HUES6 (cell line): Measurements from ENCODE around the gene MYH7.

Experiments used
- H3K27ac ChIP-seq: 2 replicates; pipeline ENCODE4 v1.7.0; 2013; ENCODE audit warnings: low read depth, mild to moderate bottlenecking, low read length, inconsistent platforms
- H3K27me3 ChIP-seq: 2 replicates; pipeline ENCODE4 v1.6.1; 2013; ENCODE audit warnings: low read length; ENCODE audit not compliant: control insufficient read depth, insufficient read depth
- H3K36me3 ChIP-seq: 2 replicates; pipeline ENCODE4 v1.6.1; 2013; ENCODE audit warnings: low read length; ENCODE audit not compliant: control insufficient read depth, insufficient read depth
- H3K4me1 ChIP-seq: 2 replicates; pipeline ENCODE4 v1.6.1; 2013; ENCODE audit warnings: low read length; ENCODE audit not compliant: control insufficient read depth, insufficient read depth
- H3K4me3 ChIP-seq: 2 replicates; pipeline ENCODE4 v1.5.1; 2013; ENCODE audit warnings: low read depth, low read length
- H3K9ac ChIP-seq: one replicate; pipeline ENCODE4 v1.6.1; 2013; ENCODE audit warnings: mild to moderate bottlenecking, low read length
- H3K9me3 ChIP-seq: 2 replicates; pipeline ENCODE4 v1.6.1; 2013; ENCODE audit warnings: low read depth, low read length; ENCODE audit not compliant: control insufficient read depth, insufficient read depth

Gene MYH7

DNA sequence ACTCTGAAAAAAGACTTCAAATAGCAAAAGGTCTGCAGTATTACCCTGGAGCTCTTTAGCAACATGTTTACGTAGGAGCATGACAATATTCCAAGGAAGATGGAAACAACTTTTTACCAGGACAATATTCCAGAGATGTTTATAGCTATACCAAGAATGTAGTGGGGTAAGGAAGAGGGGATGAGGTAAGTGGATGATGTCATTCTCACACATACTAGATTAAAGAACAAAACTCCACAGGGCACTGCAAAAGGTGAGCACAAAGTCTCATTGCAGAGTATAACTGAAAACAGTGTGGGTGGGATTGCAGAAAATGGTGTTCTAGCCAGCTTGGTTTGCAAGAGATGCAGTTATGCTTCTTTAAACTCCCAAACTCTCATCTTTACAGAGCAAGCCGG, 50.2 kb downstream of the MYH7 start:
- Histone ChIP-seq H3K9me3 (no peaks in the 10 kb centered on the region), H3K36me3 (no peaks in the 10 kb centered on the region), H3K4me1 (peaks cover 9% of the 10 kb centered on the region), H3K27me3 (peaks cover 14% of the 10 kb centered on the region), H3K4me3 (no peak overlapping the region), H3K27ac (no peak overlapping the region), H3K9ac (no peak overlapping the region)

GRCh38 chr14:23384364-23385080, 50.9 kb downstream of the MYH7 start:
- Histone ChIP-seq H3K4me1 (peaks cover 6% of the 10 kb centered on the region), H3K9ac (no peak overlapping the region), H3K4me3 (no peak overlapping the region), H3K36me3 (no peaks in the 10 kb centered on the region), H3K27me3 (peaks cover 14% of the 10 kb centered on the region), H3K9me3 (no peaks in the 10 kb centered on the region), H3K27ac (no peak overlapping the region)

- H3K9me3 ChIP-seq, result no peaks in the 10 kb centered on the region
- no peak overlapping the region for H3K4me3 ChIP-seq
- H3K36me3 ChIP-seq, result no peaks in the 10 kb centered on the region
- H3K27ac ChIP-seq, result no peak overlapping the region
- no peak overlapping the region for H3K9ac ChIP-seq
- H3K27me3 ChIP-seq, result peaks cover 18% of the 10 kb centered on the region
- H3K4me1 ChIP-seq, result no peaks in the 10 kb centered on the region; the same call in 1 of the 2 replicates
Measured at GRCh38 chr14:23382731-23383440, 52.6 kb downstream of the MYH7 start.

- H3K27me3 ChIP-seq, result peaks cover 19% of the 10 kb centered on the region
- H3K4me1 ChIP-seq, result no peaks in the 10 kb centered on the region; the same call in 1 of the 2 replicates
- H3K9me3 ChIP-seq, result no peaks in the 10 kb centered on the region
- no peak overlapping the region for H3K9ac ChIP-seq
- H3K36me3 ChIP-seq, result no peaks in the 10 kb centered on the region
- H3K27ac ChIP-seq, result no peak overlapping the region
- no peak overlapping the region for H3K4me3 ChIP-seq
Measured at GRCh38 chr14:23382276-23382675, 53.2 kb downstream of the MYH7 start.

DNA sequence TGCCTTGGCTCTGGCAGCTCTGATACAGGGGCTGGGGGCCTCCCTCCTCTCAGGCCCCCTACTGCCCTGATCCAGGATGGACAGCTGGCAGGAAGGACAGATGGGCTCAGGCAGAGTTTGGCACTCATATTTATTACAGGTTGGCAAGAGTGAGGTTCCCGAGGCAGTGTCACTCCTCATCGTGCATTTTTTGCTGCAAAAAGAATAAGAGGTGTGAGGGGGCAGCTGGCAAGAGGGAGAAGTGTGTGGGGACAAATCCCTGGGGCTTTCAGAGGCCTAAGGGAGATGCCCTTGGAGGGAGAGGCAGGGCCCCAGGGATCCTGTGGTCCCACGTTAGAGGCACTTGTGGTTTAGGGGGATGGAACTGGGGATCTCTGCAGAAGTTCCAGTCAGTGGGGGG, 53.6 kb downstream of the MYH7 start:
- Histone ChIP-seq H3K27ac (no peak overlapping the region), H3K9me3 (no peaks in the 10 kb centered on the region), H3K4me1 (peaks cover 3% of the 10 kb centered on the region), H3K4me3 (no peak overlapping the region), H3K9ac (no peak overlapping the region), H3K36me3 (no peaks in the 10 kb centered on the region), H3K27me3 (peaks cover 22% of the 10 kb centered on the region)

GRCh38 chr14:23380976-23381375, 54.5 kb downstream of the MYH7 start:
- no peaks in the 10 kb centered on the region for H3K9me3 ChIP-seq
- peaks cover 8% of the 10 kb centered on the region for H3K4me1 ChIP-seq
- peaks cover 27% of the 10 kb centered on the region for H3K27me3 ChIP-seq
- H3K9ac ChIP-seq, result no peak overlapping the region
- H3K4me3 ChIP-seq, result no peak overlapping the region
- H3K27ac ChIP-seq, result no peak overlapping the region
- no peaks in the 10 kb centered on the region for H3K36me3 ChIP-seq

DNA sequence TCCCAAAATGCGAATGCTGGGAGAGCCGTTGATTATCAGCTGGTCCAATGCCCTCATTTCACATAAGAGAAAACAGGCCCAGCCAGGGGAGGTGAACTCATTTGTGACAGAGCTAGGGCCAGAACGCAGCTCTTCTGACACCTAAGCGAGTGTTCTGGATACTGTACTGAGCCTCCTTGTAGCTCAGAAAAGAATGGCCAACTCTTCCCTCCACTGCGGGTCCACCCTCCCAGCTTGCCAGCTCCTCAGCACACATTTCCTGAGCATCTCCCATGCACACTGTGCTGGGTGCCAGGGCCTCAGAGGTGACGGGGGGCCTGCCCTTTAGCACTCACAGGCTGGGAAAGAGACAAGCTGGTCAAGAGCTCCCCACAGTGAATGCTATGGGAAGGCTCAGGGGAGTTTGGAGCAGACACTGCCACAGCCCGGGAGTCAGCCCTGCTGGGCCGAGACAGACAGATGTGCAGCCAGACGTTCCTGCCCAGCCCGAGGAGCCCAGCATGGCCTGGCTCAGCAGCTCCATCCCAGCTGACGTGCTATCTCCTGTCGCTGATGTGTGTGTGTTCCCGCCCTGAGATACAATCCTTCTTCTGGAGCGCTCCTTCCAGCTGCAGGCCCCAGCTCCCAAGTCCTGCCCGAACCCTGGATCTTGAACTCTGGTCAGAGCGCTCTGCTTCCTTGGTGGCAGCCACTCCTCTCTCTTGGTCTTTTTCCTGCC, 55.1 kb downstream of the MYH7 start:
- peaks cover 8% of the 10 kb centered on the region for H3K4me1 ChIP-seq
- no peak overlapping the region for H3K4me3 ChIP-seq
- H3K27me3 ChIP-seq, result peaks cover 27% of the 10 kb centered on the region
- no peak overlapping the region for H3K27ac ChIP-seq
- no peaks in the 10 kb centered on the region for H3K36me3 ChIP-seq
- H3K9ac ChIP-seq, result no peak overlapping the region
- no peaks in the 10 kb centered on the region for H3K9me3 ChIP-seq

- H3K9me3 ChIP-seq, result no peaks in the 10 kb centered on the region
- H3K27me3 ChIP-seq, result peaks cover 27% of the 10 kb centered on the region
- no peak overlapping the region for H3K9ac ChIP-seq
- H3K4me1 ChIP-seq, result peaks cover 8% of the 10 kb centered on the region
- no peak overlapping the region for H3K27ac ChIP-seq
- H3K36me3 ChIP-seq, result no peaks in the 10 kb centered on the region
- no peak overlapping the region for H3K4me3 ChIP-seq
Measured at GRCh38 chr14:23379366-23380196, 55.9 kb downstream of the MYH7 start.

- Histone ChIP-seq H3K4me1 (peaks cover 8% of the 10 kb centered on the region), H3K9ac (no peak overlapping the region), H3K4me3 (no peak overlapping the region), H3K27me3 (peaks cover 27% of the 10 kb centered on the region), H3K27ac (no peak overlapping the region), H3K36me3 (no peaks in the 10 kb centered on the region), H3K9me3 (no peaks in the 10 kb centered on the region)
Measured at GRCh38 chr14:23378612-23379220, 56.7 kb downstream of the MYH7 start.
